Liver (tissue), 3 donors: ENCODE data around the gene CTTN.
"Not testable (repeated sequence)": the region's sequence is repeated elsewhere in the genome, so short reads cannot be mapped to it uniquely, and the experiment has no call there.

Source experiments
- CTCF ChIP-seq: fragments of 150-350 bp; IDR thresholded peaks from 2 replicates; pipeline ENCODE4 v1.5.1; 2017; ENCODE audit warnings: improper control_type of control experiment, low read depth, low read length; ENCODE audit not compliant: missing input control
- FOXA1 ChIP-seq: IDR thresholded peaks from 2 replicates; pipeline ENCODE4 v1.6.1; 2016; ENCODE audit warnings: antibody characterized with exemption
- RAD21 ChIP-seq, 2 donors: IDR thresholded peaks; 2 replicates each; pipeline ENCODE4 v1.6.1; 2016; ENCODE audit warnings: antibody characterized with exemption in 2 of 2, mild to moderate bottlenecking in 2 of 2
- REST ChIP-seq: IDR thresholded peaks from 2 replicates; pipeline ENCODE4 v1.6.1; 2016; ENCODE audit warnings: antibody characterized with exemption, mild to moderate bottlenecking
- SP1 ChIP-seq: IDR thresholded peaks from 2 replicates; pipeline ENCODE4 v1.6.1; 2018; ENCODE audit warnings: antibody characterized with exemption, mild to moderate bottlenecking
- TF ChIP-seq, protein P1 (sequence below): IDR thresholded peaks from 2 replicates; pipeline ENCODE4 v1.6.1; 2016; ENCODE audit warnings: antibody characterized with exemption
- donor health status: healthy.
- donor health status: healthy.

DNA sequence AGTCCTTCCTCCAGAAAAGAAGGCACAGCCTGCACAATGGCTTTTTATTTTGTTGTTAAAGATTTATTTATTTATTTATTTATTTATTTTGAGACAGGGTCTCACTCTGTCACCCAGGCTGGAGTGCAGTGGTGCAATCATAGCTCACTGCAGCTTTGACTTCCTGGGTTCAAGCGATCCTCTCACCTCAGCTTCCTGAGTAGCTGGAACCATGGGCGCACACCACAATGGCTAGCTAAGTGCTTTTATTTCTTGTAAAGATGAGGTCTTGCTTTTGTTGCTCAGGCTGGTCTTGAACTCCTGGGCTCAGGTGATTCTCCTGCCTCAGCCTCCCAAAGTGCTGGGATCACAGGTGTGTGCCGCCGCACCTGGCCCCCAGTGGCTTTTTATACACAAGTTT lies 10.0 kb downstream of the CTTN start:
- not testable (repeated sequence) for TF ChIP-seq CTCF; REST; RAD21 (IDR thresholded peaks at IDR 0.05); FOXA1; SP1
- TF ChIP-seq, protein P1, sequence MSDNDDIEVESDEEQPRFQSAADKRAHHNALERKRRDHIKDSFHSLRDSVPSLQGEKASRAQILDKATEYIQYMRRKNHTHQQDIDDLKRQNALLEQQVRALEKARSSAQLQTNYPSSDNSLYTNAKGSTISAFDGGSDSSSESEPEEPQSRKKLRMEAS = not testable (repeated sequence)
